GM12878 (cell line): Measurements from ENCODE around the gene PRRC2B.

Experiments
- CREB1 ChIP-seq: IDR thresholded peaks from 2 replicates; pipeline ENCODE4 v1.6.1; 2012; ENCODE audit warnings: low read depth, mild to moderate bottlenecking, inconsistent platforms
- ESRRA ChIP-seq: IDR thresholded peaks from 2 replicates; pipeline ENCODE4 v1.6.1; 2012; ENCODE audit warnings: mild to moderate bottlenecking, low read length, improper control_type of control experiment
- POLR2A ChIP-seq: IDR thresholded peaks from 2 replicates; pipeline ENCODE4 v1.6.1; 2011; ENCODE audit warnings: low read depth, mild to moderate bottlenecking, low read length
- RAD21 ChIP-seq: IDR thresholded peaks from 2 replicates; pipeline ENCODE4 v1.6.1; 2011; ENCODE audit warnings: mild to moderate bottlenecking, low read depth, low read length, moderate library complexity; ENCODE audit not compliant: insufficient read depth
- ZNF274 ChIP-seq: IDR thresholded peaks from one replicate; pipeline ENCODE4 v1.8.0; 2011; ENCODE audit not compliant: insufficient read length, insufficient read depth
- TF ChIP-seq, protein P1 (sequence below): IDR thresholded peaks from 2 replicates; pipeline ENCODE4 v1.6.1; 2012; ENCODE audit warnings: mild to moderate bottlenecking, low read depth, low read length

DNA sequence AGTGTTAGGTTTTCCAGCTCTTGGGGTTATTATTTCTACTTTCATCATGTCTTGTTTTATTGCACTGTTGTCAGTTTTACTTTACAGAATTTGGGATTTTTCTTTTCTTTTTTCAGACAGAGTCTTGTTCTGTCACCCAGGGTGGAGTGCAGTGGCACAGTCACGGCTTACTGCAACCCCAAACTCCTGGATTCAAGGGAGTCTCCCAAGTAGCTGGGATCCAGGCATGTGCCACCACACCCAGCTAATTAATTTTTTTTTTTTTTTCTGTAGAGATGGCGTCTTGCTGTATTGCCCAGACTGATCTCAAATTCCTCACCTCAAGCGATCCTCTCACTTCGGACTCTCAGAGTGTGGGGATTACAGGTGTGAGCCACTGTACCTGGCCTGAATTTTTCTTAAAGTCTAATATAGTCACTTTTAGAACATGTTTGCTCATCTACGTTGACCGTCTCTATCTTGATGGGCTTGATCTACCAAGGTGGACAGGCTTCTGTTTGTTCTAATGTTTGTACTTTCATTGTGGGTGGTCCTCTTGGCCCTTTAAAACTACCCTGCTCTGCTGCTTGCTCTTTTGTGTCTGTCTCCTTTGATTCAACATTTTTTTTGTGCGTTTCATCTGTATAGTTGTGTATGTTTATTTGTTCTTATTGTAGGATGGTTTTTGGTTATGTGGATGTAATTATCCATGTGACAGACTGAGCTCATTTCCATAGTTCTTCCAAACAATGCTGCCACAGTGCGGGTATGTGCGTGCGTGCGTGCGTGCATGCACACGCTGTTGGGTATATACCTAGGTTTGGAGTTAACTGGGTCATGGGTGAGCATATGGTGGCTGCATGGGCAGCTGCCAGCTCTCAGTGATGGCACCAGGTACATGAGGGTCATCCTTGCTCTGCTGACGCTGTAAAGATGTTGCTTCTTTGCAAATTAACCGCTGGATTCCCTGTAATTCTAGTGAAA, 18.1 kb downstream of the PRRC2B start:
- TF ChIP-seq, protein P1, sequence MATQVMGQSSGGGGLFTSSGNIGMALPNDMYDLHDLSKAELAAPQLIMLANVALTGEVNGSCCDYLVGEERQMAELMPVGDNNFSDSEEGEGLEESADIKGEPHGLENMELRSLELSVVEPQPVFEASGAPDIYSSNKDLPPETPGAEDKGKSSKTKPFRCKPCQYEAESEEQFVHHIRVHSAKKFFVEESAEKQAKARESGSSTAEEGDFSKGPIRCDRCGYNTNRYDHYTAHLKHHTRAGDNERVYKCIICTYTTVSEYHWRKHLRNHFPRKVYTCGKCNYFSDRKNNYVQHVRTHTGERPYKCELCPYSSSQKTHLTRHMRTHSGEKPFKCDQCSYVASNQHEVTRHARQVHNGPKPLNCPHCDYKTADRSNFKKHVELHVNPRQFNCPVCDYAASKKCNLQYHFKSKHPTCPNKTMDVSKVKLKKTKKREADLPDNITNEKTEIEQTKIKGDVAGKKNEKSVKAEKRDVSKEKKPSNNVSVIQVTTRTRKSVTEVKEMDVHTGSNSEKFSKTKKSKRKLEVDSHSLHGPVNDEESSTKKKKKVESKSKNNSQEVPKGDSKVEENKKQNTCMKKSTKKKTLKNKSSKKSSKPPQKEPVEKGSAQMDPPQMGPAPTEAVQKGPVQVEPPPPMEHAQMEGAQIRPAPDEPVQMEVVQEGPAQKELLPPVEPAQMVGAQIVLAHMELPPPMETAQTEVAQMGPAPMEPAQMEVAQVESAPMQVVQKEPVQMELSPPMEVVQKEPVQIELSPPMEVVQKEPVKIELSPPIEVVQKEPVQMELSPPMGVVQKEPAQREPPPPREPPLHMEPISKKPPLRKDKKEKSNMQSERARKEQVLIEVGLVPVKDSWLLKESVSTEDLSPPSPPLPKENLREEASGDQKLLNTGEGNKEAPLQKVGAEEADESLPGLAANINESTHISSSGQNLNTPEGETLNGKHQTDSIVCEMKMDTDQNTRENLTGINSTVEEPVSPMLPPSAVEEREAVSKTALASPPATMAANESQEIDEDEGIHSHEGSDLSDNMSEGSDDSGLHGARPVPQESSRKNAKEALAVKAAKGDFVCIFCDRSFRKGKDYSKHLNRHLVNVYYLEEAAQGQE: no peak
- no peak for TF ChIP-seq POLR2A
- TF ChIP-seq CREB1: no peak
- TF ChIP-seq ESRRA: no peak
- TF ChIP-seq RAD21: no peak
- no peak for TF ChIP-seq ZNF274
